NCI-H69 (cell line): ENCODE data around the gene MYH9.
A peak's percentile ranks its signal among the peaks of the same experiment; 100 is the strongest.
"Not testable (repeated sequence)": the region's sequence is repeated elsewhere in the genome, so short reads cannot be mapped to it uniquely, and the experiment has no call there.

Experiments used
- DNase-seq: peaks from one replicate; lab custom pipeline; 2025; lab: John Stamatoyannopoulos, UW

MYH9 gene

DNA sequence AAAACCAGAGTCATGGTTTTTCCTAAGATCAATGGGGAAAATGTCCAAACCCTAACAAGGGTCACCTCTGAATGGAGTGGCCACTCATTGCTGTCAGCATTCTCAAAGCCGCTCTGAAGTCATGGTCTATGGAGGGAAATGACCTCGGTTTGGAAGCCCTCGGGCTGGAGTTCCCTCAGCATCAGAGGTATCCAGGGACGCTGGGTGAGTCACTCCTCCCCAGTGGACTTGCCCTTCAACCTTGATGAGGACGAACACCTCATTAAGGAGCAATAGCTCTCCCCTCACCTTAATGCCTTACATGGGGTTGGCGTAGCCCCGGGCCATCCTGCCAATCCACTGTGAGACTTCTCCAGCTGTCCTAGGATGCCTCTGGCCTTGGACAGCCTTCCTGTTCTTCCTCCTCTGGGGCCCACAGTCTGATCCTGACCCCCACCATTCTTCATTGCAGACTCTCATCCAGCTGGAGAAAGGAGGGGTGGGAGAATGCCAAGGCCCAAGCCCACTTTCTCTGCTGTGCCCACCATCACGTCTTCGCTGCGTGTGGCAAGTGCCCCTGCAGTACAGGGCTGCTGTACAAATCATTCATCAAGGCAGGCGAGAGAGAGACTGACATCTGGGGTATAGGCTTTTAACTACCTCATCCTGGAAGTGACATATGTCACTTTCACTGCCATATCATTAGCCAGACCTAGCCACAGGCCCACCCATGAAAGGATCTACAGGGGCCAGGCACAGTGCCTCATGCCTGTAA lies 25.4 kb upstream of the MYH9 start:
- no peak for DNase-seq

DNA sequence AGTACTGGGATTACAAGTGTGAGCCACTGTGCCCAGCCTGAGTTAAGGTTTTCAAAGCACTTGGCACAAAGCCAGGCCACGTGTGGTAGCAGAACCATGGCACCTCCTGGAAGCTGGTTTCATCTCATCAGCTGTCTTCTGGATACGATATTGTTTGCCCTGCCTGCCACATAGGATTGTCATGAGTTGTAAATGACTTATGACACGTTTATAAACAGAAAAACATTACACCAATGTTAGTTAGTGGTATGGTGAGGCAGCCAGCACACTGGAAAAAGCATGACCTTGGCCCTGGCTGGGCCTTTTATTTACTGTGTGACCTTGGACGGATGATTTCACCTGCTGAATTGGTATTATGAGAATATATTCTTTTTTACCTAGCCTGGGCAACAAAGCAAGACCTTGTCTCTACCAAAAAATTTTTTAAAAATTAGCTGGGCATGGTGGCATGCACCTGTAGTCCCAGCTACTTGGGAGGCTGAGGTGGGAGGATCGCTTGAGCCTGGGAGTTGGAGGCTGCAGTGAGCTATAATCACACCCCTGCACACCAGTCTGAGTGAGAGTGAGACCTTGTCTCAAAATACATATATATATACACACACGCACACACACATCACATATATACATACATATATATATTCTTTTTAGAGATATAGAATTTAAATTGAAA lies 24.0 kb upstream of the MYH9 start:
- DNase-seq, result peak; percentile 74

DNA sequence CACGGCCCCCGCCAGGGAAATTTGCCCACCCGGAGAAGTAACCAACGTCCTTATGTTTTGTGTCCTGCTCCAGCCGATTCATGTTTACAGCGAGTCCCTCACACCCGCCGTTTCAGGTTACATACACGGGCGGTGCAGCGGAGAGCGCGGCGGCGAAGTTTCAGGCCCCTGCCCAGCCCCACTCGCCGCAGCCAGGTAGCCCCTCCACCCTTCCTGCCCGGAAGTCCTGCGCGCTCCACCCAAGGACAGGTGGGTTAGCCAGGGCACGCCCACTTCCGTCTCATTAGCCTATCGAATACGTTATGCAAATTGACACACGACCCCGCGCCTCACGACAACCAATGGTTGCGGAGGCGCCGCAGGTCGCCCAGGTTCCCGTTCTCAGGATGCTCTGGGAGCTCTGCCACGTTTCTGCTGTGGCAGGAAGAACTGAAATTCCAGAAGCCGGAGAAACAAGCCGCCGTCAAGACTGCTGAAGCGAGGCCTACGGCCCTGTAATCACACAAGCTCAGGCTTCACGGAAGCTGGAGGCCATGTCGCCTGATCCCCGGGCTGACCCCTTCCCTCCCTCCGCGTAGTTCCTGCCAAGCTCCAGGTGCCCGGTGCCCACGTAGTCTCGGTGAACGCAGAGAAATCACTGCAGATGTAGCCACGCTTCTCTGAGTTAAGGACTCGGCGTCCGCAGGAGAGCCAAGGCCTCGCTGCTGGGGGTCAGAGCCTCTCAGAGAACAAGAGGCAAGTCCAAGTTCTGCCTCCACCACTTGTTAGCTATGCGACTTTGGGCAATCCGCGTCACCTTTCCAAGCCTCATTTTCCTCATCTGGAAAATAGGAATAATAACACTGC lies 22.4 kb upstream of the MYH9 start:
- peak; percentile 100 for DNase-seq

DNA sequence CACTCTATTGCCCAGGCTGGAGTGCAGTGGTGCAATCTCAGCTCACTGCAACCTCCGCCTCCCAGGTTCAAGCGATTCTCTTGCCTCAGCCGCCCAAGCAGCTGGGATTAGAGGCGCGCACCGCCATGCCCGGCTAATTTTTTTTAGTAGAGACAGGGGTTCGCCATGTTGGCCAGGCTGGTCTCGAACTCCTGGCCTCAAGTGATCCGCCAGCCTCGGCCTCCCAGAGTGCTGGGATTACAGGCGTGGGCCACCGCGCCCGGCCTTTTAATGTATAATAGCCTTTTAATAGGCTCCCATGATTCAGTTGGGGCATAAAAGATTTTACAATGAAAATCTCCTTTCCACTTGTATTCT lies 21.8 kb upstream of the MYH9 start:
- DNase-seq, result not testable (repeated sequence)

DNA sequence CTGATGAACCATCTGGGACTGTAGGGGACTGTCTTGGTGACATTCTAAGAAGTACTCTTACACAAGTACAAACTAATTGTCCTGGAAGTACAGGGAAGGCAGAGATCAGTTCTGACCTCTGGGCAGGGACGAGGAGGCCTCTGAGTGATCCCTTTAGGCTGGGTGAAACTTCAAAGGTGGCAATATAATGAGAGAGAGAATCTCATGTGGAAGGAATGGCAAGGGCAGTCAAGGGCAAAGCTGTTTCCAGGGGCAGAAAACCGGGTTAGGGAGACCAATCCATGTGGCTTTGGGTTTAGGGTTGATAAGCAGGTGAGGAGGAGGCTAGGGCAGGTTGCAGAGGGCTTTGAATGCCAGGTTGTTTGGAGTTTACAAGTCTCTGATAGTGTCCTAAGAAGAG lies 21.3 kb upstream of the MYH9 start:
- DNase-seq, result no peak

DNA sequence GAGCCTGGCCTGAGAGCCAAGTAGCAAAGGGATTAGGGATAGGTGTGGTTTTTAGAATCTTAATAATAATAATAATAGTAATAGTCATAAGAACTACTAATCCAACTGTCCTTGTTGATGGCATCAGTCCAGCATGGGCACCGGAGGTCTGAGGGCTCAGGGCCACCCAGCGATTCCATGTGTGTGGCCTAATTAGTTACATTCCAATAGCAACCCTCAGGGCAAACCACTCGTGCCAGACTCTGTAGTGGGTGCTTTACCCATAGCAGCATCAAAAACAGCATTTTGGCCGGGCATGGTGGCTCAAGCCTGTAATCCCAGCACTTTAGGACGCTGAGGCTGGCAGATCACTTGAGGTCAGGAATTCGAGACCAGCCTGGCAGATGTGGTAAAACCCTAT lies 19.0 kb upstream of the MYH9 start:
- no peak for DNase-seq

DNA sequence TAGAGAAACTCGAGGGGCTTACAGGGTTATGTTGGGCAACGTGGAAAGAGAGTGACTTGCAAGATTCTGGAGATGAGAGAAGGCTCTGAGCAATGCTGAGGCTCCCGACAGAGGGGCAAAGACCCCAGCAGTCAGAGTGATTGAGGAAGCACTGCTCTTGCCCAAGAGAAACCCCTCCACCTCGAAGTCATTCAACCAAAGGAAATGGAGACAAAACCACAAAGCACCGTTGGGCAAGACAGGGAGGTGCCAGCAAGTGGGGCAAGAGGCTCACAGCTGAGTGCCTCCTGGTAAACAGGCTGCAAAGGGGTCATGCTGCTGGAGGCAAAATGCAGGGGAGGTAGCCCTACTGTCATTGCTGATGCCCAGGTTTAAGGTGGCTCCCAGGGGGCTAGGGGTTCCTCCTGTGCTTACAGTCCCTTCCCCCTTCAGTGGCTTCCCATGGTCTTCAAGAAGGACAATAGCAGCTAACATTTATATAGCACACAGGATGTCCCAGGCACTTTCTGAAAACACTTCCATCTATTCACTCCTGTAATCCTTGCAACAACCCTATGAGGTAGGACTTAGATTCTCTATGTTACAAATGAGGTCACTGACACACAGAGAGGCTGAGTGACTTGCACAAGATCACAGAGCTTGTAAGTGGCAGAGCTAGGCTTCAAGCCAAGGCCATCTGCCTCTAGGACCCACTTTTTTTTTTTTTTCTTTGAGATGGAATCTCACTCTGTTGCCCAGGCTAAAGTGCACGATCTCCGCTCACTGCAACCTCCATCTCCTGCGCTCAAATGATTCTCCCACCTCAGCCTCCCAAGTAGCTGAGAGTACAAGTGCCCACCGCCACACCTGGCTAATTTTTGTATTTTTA lies 18.1 kb upstream of the MYH9 start:
- no peak for DNase-seq

DNA sequence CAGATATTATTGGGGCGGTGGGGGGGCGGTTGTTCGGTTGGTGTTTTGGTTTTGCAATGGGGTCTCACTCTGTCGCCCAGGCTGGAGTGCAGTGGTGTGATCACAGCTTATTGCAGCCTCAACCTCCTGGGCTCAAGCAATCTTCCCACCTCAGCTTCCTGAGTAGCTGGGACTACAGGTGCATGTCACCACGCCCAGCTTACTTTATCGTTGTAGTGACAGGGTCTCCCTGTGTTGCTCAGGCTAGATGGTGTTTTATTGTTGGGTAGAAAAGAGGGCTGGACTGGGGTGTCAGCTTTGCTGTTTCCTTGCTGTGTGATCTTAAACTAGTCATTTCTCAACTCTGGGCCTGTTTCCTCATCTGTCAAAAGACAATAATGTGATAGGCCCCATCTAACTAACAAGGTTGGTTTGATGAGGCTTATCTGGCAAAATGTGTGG lies 17.5 kb upstream of the MYH9 start:
- DNase-seq, result no peak

DNA sequence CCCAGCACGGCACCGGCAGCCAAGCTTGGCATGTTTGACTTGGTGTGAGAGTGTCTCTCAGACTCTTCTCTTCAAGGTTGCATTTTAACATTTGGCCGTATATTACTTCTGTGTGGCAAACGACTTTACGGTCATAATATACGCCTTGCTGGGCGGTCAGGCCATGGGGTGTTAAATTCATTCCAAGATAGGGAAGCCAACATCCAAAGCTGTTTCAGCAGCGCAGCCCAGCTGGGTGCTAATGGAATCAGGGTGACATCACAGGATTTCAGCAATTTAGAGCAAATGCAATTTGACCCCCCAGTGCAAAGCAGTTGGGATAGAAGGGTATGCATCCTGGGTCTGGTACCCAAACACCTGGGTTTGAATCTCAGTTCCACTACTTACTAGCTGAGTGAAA lies 16.7 kb upstream of the MYH9 start:
- DNase-seq, result no peak

DNA sequence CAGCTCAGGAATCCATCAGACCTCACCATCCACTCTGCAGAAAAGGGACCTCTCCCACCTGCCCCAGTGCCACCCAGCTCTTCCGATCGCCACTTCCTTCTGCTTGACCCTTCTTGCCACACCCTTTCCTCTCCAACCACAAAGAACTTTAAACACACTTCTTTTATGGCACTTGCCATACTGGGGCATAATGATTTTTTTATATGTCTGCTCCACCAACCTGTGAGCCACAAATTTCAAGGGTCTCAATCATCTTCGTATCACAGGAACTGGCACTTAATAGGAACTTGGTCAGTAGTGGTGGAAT lies 11.7 kb upstream of the MYH9 start:
- no peak for DNase-seq

DNA sequence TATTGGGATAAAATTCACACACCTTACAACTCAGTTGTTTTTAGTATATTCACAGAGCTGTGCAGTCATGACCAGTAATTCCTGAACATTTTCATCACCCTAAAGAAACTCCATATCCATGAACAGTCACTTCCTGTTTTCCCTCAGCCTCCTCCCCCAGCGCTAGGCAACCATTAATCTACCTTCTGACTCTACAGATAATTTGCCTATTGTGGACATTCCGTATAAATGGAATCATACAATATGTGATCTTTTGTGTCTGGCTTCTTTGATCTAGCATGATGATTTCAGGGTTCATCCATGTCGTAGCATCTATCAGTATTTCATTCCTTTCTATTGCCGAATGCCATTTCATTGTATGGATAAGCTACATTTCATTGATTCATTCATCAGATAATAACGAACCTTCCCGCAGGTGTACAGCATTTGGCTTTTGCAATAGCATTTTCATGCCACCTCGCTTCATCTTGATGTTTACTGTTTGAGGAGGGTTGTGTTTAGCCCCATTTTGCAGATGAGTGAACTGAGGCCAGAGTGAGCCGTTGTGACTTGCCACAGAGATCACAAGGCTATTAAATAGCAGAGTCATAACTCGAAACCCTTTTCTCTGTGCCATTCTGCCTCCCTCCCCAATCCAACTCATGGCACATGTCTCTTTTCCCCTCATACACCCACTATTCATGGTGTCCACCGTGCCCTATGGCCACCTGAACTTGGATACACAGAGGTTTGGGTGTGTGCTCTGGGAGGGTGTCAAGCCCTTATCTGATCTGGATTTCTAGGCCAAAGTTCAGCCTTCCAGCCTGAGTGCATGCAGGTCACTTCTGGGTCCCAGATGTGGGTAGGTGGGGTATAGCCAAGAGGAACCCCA lies 11.1 kb upstream of the MYH9 start:
- no peak for DNase-seq

DNA sequence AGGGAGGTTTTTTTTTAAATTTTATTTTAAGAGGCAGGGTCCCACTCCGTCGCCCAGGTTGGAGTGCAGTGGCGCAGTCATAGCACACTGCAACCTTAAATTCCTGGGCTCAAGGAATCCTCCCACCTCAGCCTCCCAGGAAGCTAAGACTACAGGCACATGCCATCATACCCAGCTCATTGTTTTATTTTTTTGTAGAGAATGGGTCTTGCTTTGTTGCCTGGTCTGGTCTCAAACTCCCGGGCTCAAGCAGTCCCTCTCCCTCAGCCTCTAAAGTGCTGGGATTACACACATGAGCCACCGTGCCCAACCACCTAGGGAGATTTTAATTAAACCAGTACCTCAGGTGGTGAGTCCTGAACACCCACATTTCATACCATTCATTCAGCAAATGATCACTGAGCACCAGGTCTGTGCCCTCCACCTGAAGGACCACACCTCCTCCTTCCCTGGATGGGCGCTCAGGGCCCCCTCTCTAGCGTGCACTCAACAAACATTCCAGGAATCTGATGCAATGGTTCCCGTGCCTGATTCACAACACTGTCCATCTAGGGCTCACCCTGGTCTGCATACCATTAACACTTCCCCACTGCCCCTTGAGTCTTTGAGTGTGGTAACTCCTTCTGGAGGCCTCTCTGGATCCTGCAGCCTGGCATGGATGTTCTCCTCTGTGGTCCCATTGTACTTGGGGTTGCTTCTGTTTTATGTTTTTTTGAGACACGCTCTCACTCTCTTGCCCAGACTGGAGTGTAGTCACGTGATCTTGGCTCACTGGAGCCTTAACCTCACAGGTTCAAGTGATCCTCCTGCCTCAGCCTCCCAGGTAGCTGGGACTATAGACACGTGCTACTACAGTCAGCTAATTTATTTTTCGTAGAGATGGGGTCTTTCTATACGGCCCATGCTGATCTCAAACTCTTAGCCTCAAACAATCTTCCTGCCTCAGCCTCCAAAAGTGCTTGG lies 9.6 kb upstream of the MYH9 start:
- DNase-seq, result no peak

DNA sequence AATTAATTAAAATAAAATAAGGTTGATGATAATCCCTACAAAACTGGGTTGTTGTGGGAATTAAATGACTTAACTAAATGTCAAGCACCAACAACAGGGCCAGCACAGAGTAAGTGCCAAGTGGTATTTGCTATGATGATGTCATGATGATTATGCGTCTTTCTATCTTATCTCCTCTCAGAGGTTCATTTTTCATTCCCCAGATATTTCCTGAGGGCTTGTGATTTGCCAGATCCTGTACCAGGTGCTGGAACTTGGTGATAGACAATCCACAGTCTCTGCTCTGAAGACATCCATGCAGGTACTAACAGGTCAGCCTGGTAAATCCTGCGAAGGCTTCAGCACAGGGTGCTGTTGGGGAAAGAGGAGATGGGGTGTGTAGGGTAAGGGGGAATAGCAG lies 8.1 kb upstream of the MYH9 start:
- DNase-seq, result no peak

DNA sequence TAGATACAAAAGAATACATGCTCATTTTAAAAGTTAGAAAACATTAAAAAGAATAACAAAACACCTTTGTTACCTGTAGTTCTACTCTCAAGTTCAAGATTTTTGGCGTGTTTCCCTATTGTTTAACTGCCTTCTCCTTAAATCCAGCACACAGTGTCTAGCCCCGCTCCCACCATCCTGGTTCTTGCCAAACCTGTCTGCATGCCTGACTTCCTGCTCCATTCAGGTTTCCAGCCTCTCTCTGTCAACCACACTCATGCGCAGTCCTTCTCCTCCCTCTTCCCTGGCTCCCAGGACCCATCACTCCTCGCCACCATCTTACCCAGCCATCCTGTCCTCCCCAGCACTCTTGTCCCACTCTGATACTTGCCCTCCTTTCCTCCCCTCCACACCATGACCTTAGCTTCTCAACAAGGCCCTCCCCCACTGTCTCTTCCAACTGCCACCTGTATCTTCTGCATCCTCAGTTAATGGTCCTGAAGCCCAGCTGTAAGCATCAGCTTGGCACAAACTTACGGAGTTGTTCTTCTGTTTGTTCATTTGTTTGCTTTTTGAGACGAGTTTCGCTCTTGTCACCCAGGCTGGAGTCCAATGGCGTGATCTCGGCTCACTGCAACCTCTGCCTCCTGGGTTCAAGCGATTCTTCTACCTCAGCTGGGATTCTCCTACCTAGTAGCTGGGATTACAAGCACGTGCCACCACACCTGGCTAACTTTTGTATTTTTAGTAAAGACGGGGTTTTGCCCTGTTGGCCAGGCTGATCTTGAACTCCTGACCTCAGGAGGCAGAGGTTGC lies 7.5 kb upstream of the MYH9 start:
- no peak for DNase-seq

DNA sequence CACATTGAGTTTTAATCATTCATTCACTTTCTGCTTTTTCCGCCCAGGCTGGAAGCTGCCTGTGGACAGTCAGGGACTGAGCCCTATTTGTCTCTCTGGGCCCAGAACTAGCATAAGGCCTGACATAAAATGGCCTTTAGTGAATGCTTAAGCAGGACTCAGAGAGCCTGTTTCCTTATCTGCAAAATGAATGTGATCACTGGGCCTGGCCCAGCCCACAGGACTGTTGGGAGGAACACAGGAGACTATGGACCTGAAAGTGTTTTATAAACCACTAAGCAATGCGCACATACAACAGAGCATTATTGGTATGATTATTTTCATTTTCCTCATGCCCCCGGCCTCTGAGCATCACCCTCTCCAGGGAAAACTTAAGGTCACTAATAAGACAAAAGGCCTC lies 3.9 kb upstream of the MYH9 start:
- no peak for DNase-seq

DNA sequence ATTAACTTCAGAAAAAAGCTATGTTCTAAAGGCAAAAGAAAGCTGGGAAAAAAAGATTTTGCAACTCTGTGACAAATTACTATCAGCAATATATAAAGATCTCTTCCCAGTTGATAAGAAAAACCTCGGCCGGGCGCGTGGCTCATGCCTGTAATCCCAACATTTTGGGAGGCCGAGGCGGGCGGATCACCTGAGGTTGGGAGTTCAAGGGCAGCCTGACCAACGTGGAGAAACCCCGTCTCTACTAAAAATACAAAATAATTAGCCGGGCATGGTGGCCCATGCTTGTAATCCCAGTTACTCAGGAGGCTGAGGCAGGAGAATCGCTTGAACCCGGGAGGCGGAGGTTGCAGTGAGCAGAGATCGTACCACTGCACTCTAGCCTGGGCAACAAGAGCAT lies 1.4 kb upstream of the MYH9 start:
- not testable (repeated sequence) for DNase-seq

DNA sequence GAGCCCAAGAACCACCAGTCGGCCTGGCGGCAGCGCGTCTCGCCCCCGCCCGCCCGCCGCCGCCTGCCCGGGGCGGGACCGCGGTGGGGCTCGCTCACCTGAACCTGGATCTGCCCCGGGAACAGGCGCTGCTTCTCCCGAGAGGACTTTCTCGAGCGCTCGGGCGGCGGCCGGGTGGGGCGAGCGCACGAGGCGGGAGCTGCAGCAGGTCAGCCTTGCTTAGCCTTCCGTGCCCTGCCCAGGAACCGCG lies 133 bp downstream of the MYH9 start:
- no peak for DNase-seq

DNA sequence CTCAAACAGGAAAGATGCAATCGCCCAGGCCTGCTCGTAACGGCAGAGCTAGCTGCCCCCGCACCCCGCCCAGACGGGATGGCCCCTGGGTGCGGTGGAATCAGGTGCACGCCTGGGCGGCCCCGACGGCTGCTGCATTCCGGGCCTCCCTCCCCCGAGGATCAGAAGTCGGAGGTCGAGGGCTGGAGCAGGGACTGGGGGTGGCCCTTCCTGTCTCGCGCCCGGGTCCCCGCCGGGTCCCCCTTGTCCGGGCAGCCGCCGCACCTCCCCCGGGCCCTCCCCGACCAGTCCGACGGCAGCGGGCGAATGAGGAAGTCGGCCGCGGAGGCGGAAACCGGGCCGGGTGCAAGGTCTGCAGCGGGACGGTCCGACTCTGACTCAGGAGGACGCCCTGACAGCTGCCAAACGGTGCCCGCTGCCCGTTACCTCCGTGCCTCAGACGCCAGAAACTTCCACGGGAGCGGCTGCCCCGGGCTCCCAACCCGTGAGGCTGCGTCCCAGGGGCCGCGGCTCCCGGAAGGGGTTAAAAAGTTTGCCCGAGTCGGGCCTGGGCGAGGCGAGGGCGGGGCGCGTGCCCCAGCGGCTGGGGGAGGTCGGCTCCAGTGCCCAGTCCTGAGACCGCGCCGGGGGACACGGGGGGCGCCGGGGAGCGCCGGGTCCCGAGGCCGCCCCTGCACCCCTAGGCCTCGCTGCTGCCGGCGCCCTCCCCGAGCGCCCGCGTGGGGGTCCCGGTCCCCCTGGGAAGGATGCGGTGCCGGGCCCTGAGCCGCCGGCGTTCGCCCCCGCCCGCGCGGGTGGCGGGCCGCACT lies 663 bp downstream of the MYH9 start:
- DNase-seq, result peak; percentile 72
